ENCODE data around the gene BAIAP3.

DNA sequence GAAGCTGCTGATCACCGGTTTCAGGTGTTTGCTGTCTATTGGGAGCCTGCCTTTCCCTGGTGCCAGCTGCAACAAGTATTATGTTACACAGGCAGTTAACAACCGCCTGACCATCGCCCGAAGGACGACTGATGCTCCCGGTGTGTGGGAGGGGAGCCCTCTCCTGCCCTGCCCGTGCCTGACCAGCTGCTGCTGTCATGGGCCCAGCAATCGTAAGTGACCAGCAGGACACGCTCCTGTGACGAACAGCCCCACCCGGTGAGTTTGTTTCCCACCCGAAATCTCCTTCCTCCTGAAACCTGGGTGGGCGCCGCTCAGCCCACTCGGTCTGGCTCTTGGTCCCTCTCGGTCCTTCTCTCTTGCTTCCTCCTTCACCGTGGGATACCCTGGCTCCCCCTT, 41.9 kb upstream of the BAIAP3 start:
- TF ChIP-seq, protein P1, sequence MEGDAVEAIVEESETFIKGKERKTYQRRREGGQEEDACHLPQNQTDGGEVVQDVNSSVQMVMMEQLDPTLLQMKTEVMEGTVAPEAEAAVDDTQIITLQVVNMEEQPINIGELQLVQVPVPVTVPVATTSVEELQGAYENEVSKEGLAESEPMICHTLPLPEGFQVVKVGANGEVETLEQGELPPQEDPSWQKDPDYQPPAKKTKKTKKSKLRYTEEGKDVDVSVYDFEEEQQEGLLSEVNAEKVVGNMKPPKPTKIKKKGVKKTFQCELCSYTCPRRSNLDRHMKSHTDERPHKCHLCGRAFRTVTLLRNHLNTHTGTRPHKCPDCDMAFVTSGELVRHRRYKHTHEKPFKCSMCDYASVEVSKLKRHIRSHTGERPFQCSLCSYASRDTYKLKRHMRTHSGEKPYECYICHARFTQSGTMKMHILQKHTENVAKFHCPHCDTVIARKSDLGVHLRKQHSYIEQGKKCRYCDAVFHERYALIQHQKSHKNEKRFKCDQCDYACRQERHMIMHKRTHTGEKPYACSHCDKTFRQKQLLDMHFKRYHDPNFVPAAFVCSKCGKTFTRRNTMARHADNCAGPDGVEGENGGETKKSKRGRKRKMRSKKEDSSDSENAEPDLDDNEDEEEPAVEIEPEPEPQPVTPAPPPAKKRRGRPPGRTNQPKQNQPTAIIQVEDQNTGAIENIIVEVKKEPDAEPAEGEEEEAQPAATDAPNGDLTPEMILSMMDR (IDR thresholded peaks at IDR 0.05 in 4 of 5, conservative IDR thresholded peaks at IDR 0.05 in 1 of 5) = no peak
- TF ChIP-seq POLR2A (IDR thresholded peaks at IDR 0.05) = no peak
